CD4-positive, alpha-beta T cell treated with Interleukin-15 for 1 hour (primary cell): ENCODE results near the gene ANKRD44.
"Not testable (repeated sequence)": the region's sequence is repeated elsewhere in the genome, so short reads cannot be mapped to it uniquely, and the experiment has no call there.

Source experiments
- DNase-seq: peaks from one replicate; pipeline ENCODE4 v3.0.0-alpha.2; 2020

The ANKRD44 gene

GRCh38 chr2:197310271-197310985 is at the start of gene ANKRD44:
Gene ANKRD44 (minus strand): TSS chr2:197310780. CDS start chr2:197310604, 176 bp downstream.
- peak; percentile 91 for DNase-seq

DNA sequence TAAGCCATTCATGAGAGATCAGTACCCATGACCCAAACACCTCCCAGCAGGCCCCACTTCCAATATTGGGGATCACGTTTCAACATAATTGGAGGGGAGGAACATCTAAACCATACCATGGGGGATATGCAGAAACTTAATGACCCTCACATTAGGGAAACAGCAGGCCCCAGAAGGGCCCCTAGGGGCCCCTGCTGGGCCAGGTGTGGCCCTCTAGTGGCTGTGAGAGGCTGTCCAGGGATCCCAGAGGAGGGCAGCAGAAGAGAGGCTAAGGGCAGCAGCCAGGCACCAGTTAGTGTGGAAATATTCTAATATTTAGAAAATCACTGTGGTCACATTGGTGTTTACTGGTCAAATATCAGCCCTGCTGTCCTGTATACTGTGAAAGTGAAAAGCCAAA is 49.3 kb upstream of the ANKRD44 start:
- DNase-seq: no peak

DNA sequence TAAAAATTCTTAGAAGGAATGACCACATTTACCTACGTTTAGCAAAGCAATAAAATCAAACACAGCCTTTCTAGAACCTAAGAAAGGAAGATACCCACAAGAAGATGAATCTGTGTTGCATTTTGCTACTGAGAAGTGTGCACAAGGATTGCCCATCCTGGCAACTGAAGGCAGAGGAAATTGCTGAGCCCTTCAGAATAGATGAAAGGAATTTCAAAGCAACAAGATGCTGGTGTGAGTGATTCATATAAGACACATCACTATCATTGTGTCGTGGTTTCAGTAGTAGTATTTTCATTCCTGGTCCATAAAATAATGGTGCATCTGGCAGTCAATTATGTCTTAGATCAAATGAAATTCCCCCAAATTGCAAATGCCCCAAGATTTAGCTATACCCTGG is 48.4 kb upstream of the ANKRD44 start:
- no peak for DNase-seq

DNA sequence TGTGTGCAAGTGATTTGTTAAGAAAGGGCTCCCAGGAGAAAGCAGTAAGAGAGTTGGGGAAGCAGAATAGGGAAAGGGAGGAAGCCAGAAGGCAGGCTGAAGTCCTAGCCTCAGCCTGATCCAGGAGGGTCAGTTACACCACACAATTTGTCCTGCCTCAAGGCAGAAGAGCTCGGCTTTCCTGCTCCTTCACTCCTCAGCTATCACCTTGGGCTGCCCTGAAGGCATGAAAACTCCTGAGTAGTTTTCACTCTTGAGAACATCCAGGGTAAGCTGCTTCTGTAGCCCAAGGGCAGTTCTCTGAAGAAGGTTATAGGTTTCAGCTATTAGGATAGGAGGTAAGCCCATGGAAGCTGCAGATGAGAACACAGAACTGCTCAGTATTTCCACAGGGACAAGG is 47.4 kb upstream of the ANKRD44 start:
- DNase-seq: no peak

GRCh38 chr2:197356136-197356535 is 45.6 kb upstream of the ANKRD44 start:
- DNase-seq: no peak

GRCh38 chr2:197354169-197354558 is 43.6 kb upstream of the ANKRD44 start:
- no peak for DNase-seq

DNA sequence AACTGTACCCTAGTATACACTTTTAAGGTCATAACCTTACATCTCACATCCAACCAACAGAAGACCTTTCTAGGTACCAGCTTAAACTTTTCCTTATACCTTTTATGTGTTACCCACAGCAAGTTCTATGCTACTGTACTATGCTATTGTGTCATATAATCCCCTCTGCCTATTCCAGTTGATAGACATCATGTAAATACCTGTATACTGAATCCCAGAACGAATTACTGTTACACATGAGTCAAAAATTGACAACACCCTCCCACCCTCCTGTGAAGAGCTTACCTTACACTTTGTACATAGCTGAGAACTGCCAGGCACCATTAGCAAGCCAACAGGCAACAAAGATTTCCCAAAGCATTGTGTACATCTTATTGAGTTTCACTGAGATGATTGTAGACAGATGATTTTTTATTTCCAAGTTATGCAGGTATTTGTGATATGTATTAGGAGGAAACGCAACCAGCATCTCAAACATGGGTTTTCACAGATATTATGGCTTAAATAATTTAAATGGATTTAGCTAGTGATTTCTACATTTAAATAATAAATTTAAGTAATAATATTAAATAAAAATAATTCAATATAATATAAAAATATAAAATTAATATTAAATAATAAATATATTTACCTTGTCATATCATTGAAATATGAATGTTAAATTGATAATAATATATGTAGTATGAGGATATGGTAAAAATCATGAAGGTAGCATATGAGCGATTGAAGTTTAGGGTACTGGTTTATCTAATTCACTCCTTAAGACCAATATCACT is 43.0 kb upstream of the ANKRD44 start:
- DNase-seq: no peak

GRCh38 chr2:197349699-197350098 is 39.1 kb upstream of the ANKRD44 start:
- DNase-seq: no peak

- no peak for DNase-seq
These were observed 38.3 kb upstream of the ANKRD44 start for GRCh38 chr2:197348721-197349360.

DNA sequence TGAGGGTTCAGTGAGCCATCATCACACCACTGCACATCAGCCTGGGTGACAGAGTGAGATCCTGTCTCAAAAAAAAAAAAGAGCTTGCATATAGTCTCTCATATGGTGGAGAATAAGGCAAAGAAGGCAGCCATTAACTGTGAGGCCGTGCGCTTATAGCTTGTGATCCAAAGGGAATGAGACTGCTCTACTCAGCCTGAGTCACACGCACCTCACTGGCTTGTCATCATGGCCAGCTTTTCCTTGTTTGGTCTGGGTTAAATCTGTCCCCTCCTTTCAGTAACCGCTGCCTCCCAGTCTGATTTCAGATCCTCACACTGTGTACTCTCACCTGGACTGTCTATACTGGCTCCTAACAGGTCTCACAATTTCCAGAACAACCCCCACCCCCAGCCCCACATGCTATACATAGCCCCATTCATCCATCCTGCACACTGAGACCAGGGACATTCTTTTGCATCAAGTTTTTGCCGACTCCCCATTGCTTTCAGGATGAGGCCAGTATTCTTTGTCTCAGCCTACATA is 35.3 kb upstream of the ANKRD44 start:
- no peak for DNase-seq

- not testable (repeated sequence) for DNase-seq
These were observed 33.4 kb upstream of the ANKRD44 start for GRCh38 chr2:197343968-197344367.

DNA sequence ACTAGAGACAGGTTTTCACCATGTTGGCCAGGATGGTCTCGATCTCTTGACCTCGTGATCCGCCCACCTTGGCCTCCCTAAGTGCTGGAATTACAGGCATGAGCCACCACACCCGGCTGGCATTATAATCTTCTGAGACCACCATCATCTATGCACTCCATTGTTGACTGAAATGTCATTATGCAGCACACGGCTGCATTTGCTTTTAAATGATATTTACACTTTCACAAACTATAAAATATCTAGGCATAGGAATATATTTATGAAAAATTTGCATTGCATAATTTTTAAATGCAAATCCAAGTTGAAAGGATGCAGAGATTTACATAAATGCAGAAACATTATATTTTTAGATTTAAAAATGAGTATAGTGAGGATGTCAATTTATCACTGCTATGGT is 30.0 kb upstream of the ANKRD44 start:
- DNase-seq: no peak

GRCh38 chr2:197339496-197340220 is 29.1 kb upstream of the ANKRD44 start:
- no peak for DNase-seq

- no peak for DNase-seq
These were observed 28.4 kb upstream of the ANKRD44 start for GRCh38 chr2:197339016-197339415.

DNA sequence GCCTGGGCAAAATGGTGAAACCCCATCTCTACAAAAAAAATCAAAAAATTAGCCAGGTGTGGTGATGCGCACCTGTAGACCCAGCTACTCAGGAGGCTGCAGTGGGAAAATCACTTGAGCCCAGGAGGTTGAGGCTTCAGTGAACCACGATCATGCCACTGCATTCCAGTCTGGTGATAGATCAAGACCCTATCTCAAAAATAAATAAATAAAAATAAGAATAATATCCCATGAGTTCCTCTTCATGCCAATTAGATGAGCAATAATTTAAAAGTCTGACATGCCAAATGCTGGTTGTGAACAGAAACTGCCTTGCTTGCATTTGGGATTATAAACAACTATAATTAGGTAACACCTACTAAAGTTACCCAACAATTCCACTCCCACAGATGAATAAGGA is 22.1 kb upstream of the ANKRD44 start:
- DNase-seq: no peak

- no peak for DNase-seq
These were observed 17.9 kb upstream of the ANKRD44 start for GRCh38 chr2:197328461-197328860.

- no peak for DNase-seq
These were observed 17.0 kb upstream of the ANKRD44 start for GRCh38 chr2:197327472-197328098.

DNA sequence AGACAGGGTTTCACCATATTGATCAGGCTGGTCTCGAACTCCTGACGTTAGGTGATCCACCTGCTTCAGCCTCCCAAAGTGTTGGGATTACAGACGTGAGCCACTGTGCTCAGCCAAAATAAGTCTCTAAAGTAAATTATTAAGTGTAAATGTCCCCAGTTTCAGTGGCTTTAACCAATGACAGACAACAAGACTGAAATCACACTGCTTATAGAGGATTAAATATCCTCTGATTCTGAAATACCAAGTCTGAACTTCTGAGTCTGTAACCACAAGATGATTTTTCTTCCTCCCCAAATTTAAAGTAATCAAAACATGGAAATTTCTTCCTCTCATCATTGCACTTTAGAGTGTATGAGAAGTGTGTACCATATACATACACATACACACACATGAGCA is 16.5 kb upstream of the ANKRD44 start:
- DNase-seq: no peak

- DNase-seq: no peak
These were observed 14.2 kb upstream of the ANKRD44 start for GRCh38 chr2:197324801-197325200.

DNA sequence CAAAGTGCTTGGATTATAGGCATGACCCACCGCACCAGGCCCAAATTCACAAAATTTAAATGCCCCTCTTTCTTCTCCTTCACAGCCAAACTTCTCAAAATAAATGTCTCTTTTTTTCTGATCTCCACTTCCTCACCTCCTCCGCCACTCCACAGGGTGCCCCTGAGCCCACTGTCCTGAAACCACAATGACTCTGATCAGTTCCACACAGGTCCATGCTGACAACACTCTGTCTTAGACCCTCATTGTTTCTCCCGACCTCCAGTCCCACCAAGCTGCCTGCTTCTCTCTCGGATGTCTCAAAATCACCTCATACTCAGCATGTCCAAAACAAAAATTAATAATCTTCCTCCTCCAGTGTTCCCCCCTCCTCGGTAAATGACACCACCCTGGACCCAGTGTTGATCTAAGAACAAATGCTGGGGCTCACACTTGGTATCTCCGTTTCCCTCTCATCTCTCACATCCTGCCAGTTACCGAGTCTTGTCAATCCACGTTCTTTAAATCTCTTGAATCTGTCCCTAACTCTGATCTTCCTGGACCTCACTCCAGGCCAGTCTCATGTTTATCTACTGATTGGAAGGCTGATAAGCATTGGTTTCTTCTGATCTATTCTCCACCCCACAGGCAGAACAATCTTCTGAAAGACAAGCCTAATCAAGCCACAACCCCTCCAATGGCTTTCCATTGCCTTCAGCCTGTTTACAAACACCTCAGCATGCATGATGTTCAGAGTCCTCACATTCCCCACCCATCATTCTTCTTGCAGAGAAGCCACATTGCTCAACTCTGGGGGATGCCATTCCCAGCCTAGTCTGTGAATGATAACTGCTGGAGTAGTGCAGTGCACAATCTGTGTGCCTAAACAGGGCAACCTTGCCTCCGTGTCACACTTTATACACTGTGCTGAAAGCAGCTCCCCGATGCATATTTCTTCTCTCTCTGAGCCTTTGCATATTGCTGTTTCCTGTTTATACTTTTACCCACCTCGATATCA is 12.4 kb upstream of the ANKRD44 start:
- DNase-seq: no peak

DNA sequence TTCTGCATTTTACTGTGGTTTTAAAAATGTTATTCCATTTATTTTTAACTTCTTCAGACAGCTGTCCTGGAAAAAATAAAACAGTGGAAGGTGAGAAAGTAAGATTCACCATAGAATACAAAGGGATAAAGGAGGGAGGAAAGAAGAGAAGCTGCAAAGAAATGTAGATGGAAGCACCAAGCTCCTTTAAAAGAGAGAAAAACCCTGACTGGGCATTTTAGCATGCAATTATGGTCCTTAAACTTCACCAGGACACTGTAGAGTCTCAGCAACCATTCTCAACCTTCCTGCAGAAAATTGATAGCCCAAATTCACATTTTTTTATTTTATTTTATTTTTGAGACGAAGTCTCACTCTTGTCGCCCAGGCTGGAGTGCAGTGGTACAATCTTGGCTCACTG is 11.6 kb upstream of the ANKRD44 start:
- no peak for DNase-seq
